NCI-H187 treated with DMSO at 0.1 percent for 48 hours (cell line): ENCODE measurements around the gene TENM3.
"Not testable (repeated sequence)": the region's sequence is repeated elsewhere in the genome, so short reads cannot be mapped to it uniquely, and the experiment has no call there.

Experiments
- DNase-seq: peaks from one replicate; lab custom pipeline; 2025; lab: John Stamatoyannopoulos, UW

Gene TENM3

DNA sequence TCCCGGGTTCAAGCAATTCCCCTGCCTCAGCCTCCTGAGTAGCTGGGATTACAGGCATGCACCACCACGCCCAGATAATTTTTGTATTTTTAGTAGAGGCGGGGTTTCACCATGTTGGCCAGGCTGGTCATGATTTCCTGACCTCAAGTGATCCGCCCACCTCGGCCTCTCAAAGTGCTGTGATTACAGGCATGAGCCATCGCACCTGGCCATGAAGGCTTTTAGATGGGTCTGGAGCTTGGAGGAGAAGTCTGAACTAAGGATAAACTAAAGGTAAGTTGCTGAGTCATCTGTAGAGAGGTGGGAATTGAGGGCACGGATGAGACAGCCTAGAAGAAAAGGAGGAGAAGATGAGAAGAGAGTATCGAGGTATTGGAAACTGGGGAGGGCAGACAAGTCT, at the start of gene TENM3:
TENM3 (plus strand) TSS at position 199 of the 400 bp plus-strand sequence. CDS start 80,619 bp downstream, outside the sequence.
- DNase-seq = not testable (repeated sequence)

DNA sequence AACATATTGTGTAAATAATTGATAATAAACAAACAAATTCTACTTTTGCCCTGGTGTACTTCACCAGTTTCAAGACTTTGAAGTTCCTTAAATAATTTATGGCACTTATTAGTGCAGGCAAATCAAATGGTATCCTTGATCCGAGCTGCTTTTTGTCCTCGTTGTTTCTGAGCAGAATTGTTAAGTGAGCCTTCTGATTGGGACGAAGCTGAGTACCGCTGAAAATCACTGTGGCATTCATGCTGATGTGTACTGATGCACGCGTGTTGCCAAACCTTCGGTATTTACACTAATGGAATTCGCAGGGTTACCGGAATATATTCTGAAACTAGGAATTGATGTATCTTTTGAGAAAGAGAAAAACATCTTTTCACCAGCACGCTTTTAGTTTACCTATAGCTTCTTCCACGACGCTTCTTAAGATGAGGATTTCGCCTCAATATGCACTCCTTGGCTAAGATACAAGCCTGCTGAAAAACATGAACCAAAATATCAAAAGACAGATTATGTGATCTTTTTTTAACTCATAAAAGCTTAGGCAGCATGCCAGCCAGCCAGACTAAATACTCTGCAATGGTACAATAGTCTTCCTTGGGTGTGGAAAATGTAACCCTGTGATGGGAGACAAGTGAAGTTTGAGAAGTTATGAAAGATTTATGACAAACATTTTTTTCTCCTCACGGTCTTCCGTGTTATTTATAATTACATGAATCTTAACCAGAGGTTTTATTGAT, 48.9 kb upstream of the TENM3 start:
- DNase-seq = no peak

DNA sequence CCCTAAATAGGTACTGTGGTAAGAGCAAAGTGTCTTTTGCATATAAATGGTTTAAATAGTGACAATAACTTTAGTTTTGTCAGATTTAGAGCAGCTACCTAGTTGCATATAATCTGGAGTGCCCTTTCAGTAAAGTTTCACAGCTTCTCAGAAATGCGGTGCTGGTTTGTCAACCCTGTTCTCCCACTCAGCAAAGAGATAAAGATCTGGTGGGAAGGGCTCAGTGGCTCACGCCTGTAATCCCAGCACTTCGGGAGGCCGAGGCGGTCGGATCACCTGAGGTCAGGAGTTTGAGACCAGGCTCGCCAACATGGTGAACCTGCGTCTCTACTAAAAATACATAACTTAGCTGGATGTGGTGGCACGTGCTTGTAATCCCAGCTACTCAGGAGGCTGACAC, 45.6 kb upstream of the TENM3 start:
- DNase-seq = no peak

DNA sequence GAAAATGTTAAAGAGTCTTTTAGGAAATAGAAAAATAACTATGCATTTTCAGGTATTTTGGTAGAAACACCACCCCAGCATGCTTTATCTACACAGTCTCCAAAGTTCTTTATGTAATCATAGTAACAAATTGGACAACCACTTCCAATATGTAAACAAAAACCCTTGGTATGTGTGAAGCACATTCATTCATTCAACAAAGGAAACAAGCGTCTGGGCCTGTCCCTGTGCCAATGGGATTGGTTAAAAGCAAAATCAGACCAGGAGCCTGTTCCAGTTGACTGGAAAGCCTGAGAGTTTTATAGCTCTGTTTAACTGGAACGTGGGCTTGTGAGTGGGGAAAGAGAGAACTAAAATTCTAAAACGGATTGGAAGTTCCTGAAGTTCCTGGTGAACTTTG, 41.3 kb upstream of the TENM3 start:
- DNase-seq = no peak

DNA sequence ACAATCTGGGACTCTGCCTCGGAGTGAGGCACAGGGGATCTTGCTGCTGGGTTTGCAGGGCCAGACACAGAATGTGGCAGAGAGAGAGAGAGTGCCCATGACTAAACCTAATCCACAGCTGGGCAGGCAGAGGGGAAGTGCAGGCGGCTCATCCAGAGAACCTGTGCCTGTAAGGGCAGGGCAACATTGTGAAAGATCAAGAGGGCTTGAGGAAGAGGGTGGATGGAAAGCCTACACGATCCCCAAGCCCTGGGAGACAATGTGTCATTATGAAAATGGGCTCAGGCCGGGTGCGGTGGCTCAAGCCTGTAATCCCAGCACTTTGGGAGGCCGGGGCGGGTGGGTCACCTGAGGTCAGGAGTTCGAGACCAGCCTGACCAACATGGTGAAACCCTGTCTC, 40.6 kb upstream of the TENM3 start:
- no peak for DNase-seq

DNA sequence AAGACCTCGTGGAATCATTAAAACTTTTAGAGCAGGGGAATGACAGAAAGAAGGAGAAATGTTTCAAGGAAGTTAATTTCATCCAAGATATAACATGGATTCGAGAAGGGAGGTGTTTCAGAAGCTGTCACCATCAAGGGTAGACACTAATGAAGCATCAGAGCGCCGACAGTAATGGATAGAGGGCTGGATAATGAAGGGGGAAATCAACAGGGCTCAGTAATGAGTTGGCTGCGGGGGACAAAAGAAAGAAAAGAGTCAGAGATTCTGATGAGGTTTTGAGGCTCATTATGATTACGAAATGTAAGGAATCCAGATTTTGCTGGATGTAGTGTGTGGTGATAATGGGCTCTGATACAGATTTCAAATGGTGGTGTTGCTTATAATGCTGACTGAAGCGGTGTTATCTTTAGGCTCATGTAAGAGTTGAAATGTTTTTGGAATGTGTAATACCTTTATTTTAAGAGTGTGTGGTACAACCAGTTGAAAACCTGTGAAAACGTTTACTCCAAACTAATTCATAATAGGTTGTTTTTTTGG, 39.3 kb upstream of the TENM3 start:
- no peak for DNase-seq

DNA sequence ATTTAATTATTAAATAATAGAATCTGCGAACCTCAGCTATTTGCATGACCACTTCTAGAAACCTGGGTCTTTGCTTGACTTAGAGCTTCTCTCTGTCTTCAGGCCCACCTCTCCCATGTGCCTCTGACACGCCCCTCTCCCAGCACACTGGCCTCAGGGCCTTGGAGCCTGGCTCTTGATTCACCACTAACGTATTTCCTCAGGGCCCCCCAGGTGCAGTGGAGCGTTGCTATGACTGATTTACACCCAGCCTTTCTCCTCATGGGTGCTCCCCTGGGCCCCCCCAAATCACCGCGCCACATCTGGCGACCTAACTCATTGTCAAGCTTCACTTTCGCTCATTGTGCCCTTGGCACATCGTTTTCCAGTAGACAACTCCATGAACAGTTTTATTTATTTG, 37.9 kb upstream of the TENM3 start:
- DNase-seq = no peak

DNA sequence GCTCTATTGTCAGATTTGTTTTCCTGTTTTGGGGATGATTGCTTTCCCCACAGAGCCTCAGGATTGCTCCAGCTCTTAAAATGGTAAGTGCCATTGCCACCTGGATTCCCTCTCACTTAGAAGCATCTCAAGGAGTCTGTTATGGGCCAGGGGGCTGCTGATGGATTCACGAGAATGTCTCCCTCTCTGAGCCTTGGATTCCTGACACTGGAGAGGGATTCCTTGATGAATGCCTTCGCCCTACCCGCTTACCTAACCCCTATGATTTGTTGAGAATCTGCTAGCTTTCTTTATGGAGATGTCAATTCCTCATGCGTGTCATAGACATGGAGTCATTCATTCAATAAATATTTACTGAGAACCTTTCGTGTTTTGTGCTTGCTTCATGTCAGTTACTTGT, 36.9 kb upstream of the TENM3 start:
- DNase-seq = peak; percentile 24

DNA sequence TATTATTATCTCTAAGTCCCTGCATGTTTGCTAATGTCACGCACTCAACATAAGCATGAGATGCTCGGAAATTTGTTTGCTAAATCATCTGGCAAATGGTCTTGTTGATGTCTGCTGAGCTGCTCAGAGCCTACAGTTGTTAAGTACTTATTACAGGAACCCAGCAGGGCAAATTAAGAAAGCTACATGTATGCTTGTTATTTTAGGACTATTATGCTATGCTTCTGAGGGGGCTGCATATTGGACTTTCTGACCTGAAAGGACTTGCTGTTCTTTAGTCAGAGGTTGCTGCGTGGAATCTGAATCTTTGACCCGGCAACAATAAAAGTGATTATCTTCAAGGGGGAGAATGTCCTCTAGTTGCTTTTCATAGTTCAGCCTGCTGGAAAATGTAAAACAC, 36.3 kb upstream of the TENM3 start:
- DNase-seq = no peak

DNA sequence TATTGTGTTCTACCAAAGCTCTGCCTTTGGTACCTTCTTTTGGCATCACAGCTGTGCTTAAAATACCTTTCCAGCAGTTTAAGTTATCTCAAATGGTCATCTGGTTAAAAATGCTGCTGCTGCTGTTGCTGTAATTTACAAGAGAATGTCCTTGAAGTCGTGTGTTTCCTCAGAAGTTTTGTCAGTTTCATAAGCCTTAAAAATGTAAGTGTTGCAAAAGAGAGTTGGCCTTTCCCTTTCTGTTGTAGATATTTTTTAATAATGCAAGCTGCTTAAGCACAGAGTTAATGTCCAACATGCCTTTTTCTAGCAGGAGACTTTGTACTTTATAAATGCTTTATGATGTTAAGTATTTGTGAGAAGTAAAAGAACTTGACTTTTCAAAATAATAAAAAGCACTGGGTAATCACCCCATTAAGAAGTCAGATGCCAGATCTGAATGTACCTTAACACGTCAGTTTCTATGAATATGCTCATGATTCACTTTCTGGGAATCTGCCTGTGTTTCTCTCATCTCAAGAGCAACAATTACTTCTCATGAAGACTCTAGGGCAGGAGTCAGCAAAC, 35.3 kb upstream of the TENM3 start:
- no peak for DNase-seq

DNA sequence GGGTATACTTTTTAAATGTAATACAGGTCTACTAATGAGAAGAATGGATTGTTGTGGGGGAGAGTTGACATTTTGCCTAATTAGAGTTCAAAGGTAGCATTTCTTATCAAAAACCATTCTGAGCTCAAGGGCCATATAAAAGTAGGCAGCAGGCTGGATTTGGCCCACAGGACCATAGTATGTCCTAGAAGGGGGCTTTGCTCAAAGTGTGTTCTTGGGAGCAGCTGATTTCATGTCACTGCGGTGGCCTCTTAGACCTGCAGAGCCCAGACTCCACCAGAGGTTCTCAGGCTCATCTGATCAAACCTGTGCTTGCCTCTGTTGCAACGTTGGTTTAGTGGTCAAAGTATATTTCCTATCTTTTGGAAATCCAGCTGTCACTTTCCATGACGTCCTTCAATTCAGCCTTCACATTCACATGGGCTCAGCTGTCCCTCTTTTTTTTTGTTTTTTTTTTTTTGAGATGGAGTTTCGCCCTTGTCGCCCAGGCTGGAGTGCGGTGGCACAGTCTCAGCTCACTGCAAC, 34.6 kb upstream of the TENM3 start:
- DNase-seq = no peak

DNA sequence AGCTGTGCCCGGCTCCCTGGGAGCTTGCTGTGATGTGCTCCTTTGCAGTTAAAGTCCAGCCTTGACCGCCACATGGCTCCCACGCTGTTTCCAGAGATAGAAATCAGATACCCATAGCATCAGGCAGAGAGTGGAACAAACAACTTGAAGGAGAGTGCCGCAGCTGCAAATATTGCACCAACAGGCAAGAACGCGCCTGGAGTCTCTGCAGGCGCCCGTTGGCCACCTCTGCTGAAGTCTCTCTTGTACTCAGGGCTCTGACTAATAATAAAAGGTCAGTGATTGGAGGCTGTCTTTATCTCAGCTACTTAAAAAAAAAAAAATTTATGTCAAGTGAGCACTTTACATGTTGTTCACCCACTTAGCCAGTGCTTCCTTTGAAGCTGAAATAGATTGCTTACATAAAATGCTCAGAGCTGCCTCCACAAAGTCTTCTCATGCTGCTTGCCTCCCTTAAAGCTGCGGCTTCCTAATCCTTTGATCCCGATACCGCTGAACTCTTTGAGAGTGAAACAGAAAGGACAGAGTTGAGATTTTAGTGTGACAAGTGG, 30.9 kb upstream of the TENM3 start:
- DNase-seq = peak; percentile 69

DNA sequence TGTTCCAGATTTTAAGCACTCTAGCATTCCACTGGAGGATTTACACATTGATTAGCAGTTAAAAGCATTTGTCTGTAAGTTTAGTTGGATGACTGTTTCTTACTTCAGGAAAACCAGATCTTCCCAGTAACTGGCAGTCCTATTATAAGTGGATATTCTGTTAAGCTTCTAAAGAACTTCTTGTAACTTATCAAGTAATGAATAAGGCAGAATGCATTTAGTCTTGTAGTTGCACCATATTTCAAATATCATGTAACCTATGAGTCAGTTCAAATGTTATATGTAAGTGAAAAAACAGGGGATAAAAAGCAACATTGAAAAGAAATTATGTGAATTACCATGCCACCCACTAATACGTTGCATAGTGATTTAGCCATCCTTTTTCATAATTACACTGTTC, 30.2 kb upstream of the TENM3 start:
- no peak for DNase-seq

DNA sequence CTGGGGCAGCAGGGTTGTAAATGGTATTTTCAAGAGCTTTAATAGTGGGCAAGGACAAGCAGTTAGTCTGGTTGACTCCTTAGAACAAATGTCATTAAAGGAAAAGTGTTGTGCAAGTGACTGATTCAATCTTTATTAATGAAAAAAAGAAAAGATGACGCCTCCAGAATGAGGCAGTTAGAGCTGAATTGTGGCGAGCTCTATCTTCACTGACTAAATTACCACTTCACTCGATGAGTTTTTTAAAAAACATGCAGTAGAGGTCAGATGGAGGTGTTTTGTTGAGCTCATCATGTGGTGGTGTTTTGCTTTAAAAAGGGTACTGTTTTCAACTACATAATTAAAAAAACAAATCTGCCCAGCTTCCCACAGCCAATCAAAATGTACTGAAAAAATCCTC, 28.1 kb upstream of the TENM3 start:
- DNase-seq = no peak

DNA sequence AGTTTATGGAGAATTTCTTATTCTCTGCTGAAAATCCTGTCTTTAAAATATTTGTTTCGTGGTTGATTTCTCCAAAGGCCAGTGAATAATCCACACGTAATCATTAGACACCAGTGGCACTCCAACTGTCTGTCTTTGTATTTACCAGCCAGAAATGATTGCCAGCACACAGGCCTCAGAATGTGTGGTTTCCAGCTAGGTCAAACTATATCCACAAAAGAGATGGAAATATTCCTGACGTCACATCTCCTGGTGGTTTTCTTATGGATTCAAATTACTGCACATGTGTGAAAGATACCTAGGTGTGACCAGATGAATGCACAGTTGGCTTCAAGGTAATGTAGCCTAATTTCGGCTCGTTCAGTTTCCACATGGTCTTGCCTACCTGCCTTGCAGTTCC, 27.2 kb upstream of the TENM3 start:
- no peak for DNase-seq

DNA sequence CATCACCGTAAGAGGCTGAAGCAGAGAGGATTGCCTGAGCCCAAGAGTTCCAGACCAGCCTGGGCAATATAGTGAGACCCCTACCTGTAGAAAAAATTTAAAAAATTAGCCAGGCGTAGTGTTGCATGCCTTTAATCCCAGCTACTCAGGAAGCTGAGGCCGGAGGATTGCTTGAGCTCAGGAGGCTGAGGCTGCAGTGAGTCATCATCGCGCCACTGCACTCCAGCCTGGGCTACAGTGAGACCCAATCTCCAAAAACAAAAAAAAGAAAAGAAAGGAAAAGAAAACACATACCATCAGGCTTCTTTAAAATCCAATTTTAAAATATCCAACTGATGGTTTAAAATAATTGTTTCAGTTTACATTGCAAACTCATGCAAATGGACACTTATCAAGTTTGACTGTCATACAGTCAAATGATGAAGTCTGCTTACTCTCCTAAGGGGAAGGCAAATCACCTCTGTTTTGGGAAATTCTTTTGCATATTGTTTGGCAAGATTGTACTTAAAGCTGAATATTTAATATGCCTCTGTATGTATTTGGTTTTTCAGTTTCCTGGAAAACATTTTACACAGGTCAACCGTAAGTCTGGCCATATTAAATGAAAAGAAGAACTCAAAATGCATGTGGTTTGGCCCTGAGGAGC, 23.7 kb upstream of the TENM3 start:
- DNase-seq = no peak

DNA sequence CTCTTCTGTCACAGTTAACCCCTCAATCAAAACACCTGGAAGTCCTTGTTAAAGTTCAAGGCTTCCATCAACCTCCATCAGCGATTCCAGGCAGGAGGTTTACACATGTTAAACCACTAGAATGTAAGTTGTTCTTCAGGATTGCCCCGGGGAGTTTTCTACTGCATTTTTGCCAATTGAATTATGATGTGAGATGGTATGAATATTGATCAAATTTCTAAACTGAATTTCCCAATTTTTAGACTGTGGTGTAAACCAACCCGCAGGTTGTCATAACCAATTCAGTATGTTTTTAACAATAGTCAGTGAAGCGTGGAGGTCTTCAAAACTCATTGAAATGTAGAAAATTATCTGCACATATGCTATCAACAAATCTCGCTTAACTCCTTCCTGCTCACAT, 21.2 kb upstream of the TENM3 start:
- DNase-seq = no peak

DNA sequence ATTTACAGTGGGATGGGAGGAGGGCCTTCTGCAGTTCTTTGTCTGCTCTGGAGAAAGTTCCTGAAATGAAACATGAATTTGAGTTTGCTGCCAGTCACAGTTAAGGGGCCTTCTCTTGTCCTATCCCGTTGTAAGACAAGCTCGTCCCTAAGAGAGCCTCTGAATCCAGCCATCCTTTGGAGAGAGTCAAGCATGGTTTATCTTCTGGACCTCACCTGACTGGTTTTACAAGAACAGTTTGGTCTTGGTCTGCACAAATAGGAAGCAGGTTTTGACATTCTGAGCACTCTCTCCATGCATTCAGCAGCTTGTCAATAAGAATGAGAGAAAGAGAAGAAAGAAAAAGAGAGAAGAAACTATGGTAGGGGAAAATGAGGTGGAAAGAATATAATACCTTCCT, 20.4 kb upstream of the TENM3 start:
- no peak for DNase-seq

DNA sequence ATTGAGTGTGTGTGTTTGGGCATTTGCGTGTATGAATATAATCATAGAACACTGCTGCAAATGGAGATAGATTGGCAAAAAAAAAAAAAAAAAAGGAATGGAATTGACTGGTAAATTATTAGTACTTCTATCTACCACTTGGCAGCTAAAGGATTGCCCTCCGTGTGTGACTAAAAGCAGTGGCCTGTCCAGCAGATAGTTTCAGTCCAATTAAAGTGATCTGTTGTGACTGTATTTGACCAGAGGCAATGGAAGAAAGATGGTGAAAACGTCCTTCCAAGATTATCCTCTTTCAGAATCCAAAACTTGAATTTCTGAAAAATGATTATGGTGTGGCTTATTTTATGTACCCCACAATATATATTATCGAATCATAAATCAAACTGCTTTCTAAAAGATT, 19.5 kb upstream of the TENM3 start:
- DNase-seq = no peak

DNA sequence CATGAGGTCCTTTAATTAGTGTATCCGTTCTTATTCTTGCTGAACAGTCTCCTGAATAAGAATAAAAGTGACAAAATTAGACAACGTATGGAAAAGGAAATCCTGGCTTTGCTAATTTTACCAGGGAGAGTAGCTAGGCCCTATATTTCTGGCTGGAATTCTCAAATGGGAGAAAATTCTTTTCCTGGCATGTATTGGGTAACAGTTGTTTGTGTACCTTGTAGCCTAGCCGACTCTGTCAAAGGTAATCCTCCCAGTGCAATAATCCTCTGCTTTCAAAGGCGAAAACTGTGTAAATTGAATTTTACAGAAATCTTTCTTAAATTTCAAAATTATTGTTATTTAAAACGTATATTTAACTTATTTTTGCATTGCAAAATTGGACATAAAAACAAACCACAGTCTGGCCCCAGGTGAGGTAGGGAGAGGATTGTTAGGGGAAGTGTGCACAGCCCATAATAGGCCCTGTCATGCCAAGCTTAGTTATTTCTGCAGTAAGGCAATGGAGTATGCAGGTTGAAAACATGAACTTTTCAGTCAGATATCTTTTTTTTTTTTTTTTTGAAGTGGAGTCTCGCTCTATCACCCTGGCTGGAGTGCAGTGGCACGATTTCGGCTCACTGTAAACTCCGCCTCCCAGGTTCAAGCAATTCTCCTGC, 18.9 kb upstream of the TENM3 start:
- DNase-seq = no peak

DNA sequence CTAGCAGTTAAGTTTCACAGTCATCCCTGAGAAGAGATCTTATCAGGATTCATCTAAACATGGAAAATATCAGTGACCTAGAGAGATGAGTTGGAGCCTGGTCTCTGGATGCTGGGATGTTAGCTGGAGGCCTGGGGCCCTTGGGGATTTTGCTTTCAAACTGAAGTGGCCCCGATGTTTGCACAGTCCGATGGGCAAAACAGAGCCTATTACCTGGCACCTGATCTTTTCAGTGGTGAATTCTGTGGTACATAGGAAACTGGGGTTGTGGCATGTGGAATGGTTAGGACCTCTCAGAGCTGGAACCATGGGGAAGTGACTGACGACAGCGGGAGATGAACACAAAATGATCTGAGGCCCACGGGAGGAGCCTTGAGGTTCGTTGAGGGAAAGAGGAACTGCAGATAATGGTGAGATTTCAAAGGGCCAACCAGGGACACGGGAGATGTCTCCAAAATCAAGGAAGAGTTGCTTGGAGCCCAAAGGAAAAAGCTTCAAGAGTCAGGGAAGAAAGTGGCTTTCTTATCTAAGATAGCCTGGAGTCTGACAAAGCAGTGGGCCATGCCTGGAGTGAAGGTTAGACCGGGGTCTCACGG, 17.8 kb upstream of the TENM3 start:
- DNase-seq = no peak

DNA sequence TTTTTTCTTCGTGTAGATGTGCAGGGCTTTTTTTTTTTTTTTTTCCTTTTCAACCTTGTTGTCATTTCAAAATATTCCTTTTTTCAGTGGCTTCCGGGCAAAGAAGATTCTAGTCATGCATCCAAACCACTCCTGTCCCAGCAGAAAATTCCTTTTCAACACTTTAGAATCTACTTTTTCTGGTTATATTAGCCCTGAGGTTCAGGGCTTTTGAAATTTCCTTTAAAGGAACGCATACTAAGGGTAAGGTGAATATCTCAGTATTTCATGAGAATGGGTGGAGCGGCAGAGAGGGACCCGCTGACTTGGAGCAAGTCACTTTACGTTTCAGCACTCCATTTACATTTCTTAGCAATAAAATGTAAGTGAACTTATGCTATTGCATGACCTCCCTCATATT, 15.6 kb upstream of the TENM3 start:
- DNase-seq = no peak
